HUDEP-2 (cell line): Measurements from ENCODE around the gene TRPM7.
"Not testable (repeated sequence)": the region's sequence is repeated elsewhere in the genome, so short reads cannot be mapped to it uniquely, and the experiment has no call there.

Experiments used
- DNase-seq, 76 experiments: peaks; one replicate each; lab custom pipeline; 2025; ENCODE audit not compliant: unreplicated experiment in 76 of 76; lab: John Stamatoyannopoulos, UW

Gene TRPM7

DNA sequence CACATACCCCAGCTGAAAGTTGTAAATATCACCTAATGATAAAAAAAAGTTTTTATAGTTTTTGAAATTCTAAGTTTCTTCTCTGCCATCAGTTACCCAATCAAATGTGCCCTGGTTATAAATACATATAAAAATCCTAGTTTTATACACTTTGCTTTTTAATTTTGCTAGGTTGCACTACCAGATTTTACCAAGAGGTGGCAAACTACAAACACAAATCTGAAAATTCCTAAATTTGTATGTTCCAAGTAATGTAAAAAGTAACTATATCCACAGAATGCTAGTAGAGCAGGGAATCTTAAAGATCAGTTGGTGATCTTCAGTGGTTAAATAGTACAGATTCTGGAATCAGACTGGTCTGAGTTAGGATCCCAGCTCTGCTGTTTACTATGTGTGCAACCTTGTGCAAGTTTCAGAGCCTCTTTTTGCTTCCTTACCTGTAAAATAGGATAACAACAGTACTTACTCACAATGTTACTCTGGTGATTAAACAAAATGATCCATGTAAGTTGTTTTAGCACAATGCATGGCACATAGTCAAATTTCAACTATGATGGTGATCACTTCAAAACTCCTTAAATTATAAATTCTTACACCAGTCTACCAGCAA is 11.0 kb downstream of the TRPM7 start:
- DNase-seq: peak in 5 of 76 experiments; percentile 6 to 26 (median 19)

DNA sequence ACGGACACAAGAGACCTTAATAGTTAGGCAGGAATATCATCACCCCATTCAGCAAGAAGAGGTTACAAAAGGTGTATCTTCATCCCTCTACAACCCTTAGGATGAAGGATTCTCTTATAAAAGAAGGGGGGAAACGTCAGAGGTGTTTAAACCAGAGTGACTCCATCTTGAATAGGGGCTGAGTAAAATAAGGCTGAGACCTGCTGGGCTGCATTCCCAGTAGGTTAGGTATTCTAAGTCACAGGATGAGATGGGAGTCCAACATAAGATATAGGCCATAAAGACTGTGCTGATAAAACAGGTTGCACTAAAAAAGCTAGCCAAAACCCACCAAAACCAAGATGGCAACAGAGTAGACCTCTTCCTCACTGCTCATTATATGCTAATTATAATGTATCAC is 16.5 kb downstream of the TRPM7 start:
- DNase-seq: no peak

DNA sequence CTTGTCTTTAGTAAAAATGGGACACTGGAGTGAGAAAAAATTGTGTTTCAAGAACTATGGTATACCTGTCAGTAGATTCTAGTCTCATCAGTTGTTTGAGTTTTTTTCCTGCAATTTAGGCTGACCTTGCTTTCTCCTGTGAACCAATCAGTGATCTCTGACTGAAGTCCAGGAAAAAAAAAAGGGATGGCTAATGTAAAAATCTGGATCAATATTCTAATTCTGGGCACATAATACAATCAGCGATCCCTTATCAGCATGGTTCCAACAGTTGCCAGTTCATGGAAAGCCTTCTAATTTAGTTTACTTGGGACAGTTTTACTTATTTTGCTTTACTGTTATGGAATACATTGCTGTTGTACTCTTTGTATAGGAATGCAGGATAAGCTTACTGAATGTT is 17.0 kb downstream of the TRPM7 start:
- no peak for DNase-seq

DNA sequence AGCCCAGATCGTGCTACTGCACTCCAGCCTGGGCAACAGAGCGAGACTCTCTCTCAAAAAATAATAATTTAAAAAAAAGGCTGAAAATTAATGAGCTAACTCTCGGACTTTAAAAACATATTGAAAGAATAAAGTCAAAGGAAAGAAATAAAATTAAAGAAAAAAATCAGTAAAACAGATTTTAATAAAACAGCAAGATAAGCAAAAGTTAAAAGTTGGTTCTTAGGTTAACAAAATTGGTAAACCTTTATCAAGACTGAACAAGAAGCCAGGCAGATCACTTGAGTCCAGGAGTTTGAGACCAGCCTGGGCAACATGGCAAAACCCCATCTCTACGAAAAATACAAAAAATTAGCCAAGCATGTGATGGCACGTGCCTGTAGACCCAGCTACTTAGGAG is 20.7 kb downstream of the TRPM7 start:
- DNase-seq: no peak

DNA sequence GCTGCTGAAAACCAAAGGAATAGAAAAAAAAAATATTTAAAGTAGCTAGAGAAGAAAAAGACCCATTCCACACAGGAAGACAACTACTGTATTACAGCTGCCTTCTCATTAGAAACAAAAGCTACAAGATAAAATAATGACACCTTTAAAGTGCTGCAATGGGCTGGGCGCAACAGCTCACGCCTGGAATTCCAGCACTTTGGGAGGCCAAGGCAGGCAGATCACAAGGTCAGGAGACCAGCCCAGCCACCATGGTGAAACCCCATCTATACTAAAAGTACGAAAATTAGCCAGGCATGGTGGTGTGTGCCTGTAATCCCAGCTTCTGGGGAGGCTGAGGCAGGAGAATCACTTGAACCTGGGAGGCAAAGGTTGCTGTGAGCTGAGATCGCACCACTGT is 31.0 kb downstream of the TRPM7 start:
- DNase-seq: no peak

DNA sequence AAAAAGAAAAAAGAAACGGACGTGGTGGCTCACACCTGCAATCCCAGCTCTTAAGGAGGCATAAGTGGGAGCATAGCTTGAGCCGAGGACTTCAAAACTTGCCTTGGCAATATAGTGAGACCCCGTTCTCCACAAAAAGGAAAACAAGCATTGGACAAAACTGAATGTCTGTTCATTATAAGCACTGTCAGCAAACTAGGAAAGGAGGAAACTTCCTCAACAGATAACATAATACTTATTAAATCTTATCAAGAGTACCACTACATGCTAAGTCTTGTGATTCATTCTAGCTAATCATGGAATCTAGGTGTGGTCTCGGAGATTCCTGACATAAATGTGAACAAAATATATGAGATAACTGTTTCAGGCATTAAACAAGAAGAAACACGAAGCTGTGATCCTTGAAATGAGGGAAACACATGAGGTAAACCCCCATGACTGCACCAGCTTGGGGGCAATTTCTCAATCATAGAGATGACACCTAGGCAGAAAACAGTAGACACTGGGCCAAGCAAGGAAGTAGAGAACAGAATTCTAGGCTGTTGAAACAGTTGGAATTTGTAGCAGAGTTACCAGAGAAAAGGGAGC is 33.3 kb downstream of the TRPM7 start:
- peak in 2 of 76 experiments; percentile 4 to 7 for DNase-seq

DNA sequence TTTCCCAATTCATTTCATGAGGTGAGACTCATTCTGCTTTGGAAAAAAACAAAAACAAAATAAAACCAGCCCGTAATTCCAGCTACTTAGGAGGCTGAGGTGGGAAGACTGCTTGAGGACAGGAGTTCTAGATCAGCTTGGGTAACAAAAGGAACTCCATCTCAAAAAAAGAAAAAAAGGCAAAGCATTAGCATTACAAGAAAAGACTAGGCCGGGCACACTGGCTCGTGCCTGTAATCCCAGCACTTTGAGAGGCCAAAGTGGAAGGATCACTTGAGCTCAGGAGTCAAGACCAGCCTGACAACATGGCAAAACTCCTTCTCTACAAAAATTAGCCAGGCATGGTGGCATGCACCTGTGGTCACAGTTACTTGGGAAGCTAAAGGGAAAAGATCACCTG is 33.9 kb downstream of the TRPM7 start:
- no peak for DNase-seq

DNA sequence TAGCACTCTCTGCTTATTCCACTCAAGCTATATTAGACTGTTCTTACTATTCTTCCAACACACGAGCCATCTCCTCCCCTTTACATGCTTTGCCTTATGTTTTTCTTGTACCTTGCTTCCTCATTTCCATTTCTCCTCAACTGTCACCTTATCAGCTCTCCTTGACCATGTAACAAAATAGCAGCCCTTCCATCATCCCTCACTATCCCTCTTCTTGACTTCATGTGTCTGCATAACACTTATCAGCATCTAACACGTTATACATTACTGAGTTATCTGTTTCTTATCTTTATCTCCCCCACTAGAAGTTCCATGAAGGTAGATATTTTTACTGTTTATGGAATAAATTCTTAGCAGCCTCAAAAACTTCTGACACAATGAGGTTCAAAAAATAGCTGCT is 45.3 kb downstream of the TRPM7 start:
- DNase-seq: peak in 9 of 76 experiments; percentile 5 to 41 (median 10)

DNA sequence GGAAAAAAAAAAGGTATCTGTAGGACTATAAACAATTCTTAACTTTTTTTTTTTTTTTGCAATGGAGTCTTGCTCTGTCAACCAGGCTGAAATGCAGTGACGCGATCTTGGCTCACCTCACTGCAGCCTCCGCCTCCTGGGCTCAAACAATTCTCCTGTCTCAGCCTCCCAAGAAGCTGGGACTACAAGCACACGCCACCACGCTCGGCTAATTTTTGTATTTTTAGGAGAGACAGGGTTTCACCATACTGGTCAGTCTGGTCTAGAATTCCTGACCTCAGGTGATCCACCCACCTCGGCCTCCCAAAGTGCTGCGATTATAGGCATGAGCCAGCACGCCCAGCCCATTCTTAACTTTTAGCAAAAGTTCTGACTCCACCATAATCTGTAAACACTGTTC is 50.5 kb downstream of the TRPM7 start:
- no peak for DNase-seq

DNA sequence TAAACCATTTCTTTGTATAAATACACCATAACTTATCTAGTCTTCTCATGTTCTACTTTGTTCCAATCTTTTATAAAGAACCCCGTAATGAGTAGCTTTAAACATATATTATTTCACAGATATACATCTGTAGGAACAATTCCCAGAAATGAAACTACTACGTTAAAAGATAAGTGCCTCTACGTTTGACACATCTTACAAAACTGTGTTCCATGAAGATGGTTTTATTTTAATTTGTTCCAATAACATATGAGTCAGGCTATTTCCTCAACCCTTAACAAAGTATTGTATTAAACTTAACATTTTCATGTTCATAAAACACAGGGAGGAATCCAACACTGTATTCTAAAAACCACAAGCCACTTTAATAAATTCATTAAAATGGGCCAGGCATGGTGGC is 52.9 kb downstream of the TRPM7 start:
- no peak for DNase-seq

DNA sequence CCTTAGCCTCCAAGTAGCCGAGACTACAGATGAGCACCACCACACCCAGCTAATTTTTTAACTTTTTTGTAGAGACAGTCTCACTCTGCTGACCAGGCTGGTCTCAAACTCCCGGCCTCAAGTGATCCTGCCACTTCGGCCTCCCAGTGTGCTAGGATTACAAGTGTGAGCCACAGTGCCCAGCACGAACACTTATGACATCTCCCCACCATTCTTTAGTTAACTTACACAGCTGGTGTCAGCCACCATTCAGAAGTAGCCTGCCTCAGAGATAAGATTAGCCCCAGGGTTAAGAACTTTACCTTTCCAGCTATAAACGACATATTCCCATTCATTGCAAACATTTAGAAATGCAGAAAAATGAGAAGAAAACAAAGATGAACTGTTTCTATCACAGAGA is 58.2 kb downstream of the TRPM7 start:
- DNase-seq: no peak

DNA sequence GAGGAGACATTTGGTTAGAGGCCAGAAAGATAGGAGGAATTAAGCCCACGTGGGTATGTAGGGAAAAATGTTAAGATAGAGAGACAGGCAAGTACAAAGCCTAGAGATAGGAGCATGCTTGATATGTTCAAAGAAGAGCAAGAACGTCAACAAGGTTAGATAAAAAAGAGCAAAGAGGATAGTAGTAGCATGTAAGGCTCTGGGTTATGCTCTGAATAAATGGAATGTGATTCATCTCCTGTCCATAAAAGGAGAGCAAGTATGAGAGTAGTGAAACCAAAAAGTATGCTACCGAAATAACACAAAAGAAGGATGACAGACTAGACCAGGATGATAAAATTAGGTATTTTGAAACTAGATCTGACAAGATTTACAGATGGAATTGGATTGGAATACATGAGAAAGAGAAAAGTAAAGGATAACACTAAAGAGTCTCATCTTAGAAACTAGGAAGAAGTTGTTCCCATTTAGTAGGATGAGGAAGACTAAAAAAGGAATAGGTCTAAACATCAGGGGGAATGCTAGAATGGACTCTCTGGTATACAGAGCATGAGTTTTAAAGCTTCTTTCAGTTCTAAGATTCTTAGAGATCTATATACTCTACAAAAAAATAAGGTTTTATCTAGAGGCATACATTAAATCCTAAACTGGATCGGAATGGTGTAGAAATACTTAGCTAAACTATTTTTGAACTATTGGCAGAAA is 59.1 kb downstream of the TRPM7 start:
- peak in 10 of 76 experiments; percentile 3 to 60 (median 20) for DNase-seq

DNA sequence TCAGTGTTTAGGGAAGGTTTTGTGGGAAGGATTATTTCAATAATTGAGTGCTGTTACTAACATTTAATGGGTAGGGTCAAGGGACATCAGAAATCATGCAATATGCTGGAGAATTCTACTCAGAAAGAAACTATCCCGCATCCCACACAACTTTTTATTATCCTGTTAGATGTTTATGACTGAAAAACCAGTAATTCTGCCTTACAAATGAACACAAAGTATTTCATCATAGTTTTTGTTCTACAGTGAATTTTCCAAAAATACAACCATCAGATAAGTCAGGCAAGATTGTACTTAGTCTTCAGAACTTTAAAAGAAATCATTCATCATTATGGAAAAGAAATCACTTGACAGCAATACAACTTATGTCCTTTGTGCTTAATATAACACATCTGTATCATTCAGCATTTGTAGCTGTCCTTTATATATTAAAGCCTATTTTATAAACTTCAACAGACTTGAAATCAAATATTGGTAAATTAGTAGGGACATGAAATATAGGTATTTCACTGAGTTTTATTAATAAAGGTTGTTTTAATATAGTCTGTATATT is 61.9 kb downstream of the TRPM7 start:
- no peak for DNase-seq

DNA sequence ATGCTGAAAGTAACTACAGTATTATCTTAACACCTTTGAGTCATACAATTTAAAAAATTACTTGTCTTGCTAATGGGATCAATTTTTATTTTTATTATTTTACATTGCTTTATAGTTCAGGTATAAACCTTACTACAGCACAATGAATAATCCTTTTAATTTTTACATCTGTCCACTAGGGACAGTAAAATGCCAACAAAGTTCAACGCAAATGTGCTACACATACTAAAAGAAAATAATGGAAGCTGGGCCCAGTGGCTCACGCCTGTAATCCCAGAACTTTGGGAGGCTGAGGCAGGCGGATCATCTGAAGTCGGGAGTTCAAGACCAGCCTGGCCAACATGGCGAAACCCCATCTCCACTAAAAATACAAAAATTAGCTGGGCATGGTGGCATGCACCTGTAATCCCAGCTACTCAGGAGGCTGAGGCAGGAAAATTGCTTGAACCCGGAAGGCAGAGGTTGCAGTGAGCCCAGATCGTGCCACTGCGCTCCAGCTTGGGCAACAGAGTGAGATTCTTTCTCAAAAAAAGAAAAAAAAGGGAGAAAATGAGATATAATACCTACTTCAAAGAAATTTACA is 64.1 kb downstream of the TRPM7 start:
- peak in 4 of 76 experiments; percentile 1 to 44 (median 12) for DNase-seq

DNA sequence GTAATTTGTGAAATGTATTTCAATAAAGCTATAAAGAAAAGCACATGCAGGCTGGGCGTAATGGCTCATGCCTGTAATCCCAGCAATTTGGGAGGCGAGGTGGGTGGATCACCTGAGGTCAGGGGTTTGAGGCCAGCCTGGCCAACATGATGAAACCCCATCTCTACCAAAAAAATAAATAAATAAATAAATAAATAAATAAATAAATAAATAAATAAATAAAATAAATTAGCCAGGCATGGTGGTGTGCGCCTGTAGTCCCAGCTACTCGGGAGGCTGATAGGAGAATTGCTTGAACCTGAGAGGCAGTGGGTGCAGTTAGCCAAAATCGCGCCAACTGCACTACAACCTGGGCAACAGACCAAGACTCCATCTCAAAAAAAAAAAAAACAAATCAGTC is 69.6 kb downstream of the TRPM7 start:
- DNase-seq: not testable (repeated sequence)

DNA sequence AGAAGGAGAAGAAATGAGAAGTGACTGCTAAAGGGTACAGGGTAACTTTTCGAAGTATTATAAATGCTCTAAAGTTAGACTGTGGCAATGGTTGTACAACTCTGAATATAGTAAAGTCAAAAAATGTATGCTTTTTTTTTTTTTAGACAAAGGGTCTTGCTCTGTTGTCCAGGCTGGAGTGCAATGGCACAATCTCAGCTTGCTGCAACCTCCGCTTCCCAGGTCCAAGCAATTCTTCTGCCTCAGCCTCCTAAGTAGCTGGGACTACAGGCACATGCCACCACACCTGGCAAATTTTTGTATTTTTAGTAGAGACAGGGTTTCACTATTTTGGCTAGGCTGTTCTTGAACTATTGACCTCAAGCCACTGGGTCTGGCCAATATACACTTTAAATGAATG is 70.0 kb downstream of the TRPM7 start:
- not testable (repeated sequence) for DNase-seq

DNA sequence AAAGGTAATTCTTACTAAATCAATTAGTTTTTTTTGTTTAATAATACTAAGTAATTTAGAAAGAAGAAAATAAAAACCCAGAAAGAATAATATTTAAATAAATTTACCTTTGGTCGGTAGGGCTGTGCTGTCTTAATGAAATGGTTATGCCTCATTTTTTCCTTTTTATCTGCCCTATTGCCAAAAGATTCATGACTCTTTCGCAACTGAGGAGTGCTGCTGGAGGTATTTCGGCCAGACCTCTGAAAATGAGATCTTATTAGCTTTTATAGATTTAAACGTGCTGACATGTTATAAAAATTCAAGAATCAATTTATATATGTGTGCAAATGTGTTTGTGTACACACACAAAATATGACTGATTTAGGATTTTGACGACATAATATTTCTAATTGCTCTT is 73.0 kb downstream of the TRPM7 start:
- DNase-seq: no peak

DNA sequence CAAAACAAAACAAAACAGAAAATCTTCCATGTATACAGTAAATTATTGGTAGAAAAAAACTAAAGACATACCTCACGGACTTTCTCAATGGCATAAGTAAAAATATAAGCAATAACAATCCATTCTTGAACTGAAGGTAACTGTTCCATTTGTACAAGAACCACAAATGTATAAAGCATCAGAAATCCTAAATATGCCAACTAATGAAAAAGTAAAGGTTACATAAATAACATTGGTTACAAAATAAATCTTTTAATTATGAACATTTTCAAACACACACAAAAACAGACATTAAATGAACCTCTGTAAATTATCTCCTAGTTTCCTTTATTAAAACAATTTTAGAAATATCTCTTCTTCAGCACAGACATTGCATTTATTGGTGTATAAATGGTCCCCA is 79.5 kb downstream of the TRPM7 start:
- DNase-seq: no peak

DNA sequence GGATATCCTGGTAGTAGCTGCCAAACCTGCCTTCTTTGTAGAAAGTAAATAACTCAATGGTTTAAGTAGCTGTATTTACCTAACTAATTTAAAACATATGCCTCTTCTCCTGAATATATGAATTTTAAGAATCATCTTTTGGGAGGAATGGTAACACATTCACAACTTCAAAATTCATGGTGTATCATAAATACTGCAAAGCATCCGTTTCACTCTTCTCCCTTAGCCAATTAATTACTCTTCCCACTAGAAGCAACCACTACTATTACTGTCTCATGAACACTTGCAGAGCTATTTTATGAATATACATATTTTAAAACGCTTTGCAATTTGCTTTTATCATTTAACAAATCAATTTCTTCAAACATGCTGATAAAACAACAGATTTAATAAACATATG is 81.1 kb downstream of the TRPM7 start:
- no peak for DNase-seq

DNA sequence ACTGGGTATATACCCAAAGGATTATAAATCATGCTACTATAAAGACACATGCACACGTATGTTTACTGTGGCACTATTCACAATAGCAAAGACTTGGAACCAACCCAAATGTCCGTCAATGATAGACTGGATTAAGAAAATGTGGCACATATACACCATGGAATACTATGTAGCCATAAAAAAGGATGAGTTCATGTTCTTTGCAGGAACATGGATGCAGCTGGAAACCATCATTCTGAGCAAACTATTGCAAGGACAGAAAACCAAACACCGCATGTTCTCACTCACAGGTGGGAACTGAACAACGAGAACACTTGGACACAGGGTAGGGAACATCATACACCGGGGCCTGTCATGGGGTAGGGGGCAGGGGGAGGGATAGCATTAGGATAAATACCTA is 84.6 kb downstream of the TRPM7 start:
- not testable (repeated sequence) for DNase-seq

DNA sequence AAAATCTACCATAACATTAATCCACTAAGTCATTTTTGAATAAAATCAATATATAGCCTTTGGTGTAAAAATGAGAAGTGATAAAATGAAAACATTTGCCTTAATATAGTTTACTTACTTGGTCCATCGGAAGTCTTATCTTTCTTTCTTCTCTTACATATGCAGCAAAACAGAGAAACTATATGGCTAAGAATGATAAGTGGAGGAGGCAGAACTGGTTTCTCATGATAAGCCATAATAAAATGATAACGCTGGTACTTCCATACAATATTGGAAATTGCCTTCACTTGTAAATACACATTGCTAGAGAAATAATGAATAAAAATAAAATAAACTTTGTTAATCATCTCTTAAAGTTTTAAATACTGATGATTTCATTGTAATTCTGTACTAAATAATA is 92.3 kb downstream of the TRPM7 start:
- DNase-seq: peak in 34 of 76 experiments; percentile 6 to 86 (median 54)
